HepG2 (cell line): ENCODE measurements around the gene FAM162A. TPM values are rescaled to one million over a fixed set of nuclear protein-coding genes. Genes with fewer than 3 reads are reported as not detected.
A peak's percentile ranks its signal among the peaks of the same experiment; 100 is the strongest.

ENCODE experiments used
- ARID4A ChIP-seq: sonication (generic); formaldehyde crosslinking; IDR thresholded peaks from 2 replicates; pipeline ENCODE4 v1.5.0; 2020; ENCODE audit warnings: mild to moderate bottlenecking, missing genetic modification reagents, borderline replicate concordance
- ASH2L ChIP-seq: fragments of 300-600, 200-600 bp; sonication (generic); IDR thresholded peaks from 2 replicates; pipeline ENCODE4 v1.7.0; 2017; ENCODE audit warnings: low read depth, mild to moderate bottlenecking, moderate library complexity, mixed read lengths, low read length; ENCODE audit not compliant: insufficient read length
- CENPX ChIP-seq: sonication (generic); formaldehyde crosslinking; IDR thresholded peaks from 2 replicates; pipeline ENCODE4 v1.9.0; 2021; ENCODE audit warnings: mild to moderate bottlenecking, missing genetic modification reagents, moderate library complexity
- E2F2 ChIP-seq: sonication (generic); formaldehyde crosslinking; IDR thresholded peaks from 2 replicates; pipeline ENCODE4 v1.4.0; 2020; ENCODE audit warnings: missing genetic modification reagents, borderline replicate concordance
- FOXJ3 ChIP-seq: sonication (generic); formaldehyde crosslinking; IDR thresholded peaks from 2 replicates; pipeline ENCODE4 v1.4.0; 2020; ENCODE audit warnings: missing genetic modification reagents, mild to moderate bottlenecking, borderline replicate concordance
- MLX ChIP-seq: IDR thresholded peaks from 2 replicates; pipeline ENCODE4 v1.6.1; 2016
- MYC ChIP-seq: sonication (generic); formaldehyde crosslinking; IDR thresholded peaks from 2 replicates; pipeline ENCODE4 v1.9.0; 2021; ENCODE audit warnings: missing genetic modification reagents, borderline replicate concordance
- SALL1 ChIP-seq: sonication (generic); formaldehyde crosslinking; IDR thresholded peaks from 2 replicates; pipeline ENCODE4 v1.8.0; 2022; ENCODE audit warnings: mild to moderate bottlenecking, missing genetic modification reagents
- SCMH1 ChIP-seq: sonication (generic); formaldehyde crosslinking; IDR thresholded peaks from 2 replicates; pipeline ENCODE4 v1.9.0; 2021; ENCODE audit warnings: missing genetic modification reagents, mild to moderate bottlenecking, borderline replicate concordance
- SNAPC2 ChIP-seq: sonication (generic); formaldehyde crosslinking; IDR thresholded peaks from 2 replicates; pipeline ENCODE4 v1.8.1; 2022; ENCODE audit warnings: mild to moderate bottlenecking, missing genetic modification reagents
- STAT6 ChIP-seq: sonication (generic); formaldehyde crosslinking; IDR thresholded peaks from 2 replicates; pipeline ENCODE4 v1.4.0; 2020; ENCODE audit warnings: missing genetic modification reagents, mild to moderate bottlenecking, borderline replicate concordance
- U2AF2 ChIP-seq: fragments of 200-400 bp; formaldehyde crosslinking; IDR thresholded peaks from 2 replicates; pipeline ENCODE4 v1.6.1; 2017; ENCODE audit warnings: low read depth, mild to moderate bottlenecking, low read length
- ZFP1 ChIP-seq: IDR thresholded peaks from 2 replicates; pipeline ENCODE4 v1.6.1; 2016
- ZNF264 ChIP-seq: sonication (generic); formaldehyde crosslinking; IDR thresholded peaks from 2 replicates; pipeline ENCODE4 v1.4.0; 2020; ENCODE audit warnings: missing genetic modification reagents
- ZNF362 ChIP-seq: sonication (generic); formaldehyde crosslinking; IDR thresholded peaks from 2 replicates; pipeline ENCODE4 v1.4.0; 2020; ENCODE audit warnings: missing genetic modification reagents, mild to moderate bottlenecking, borderline replicate concordance
- ZNF839 ChIP-seq: sonication (generic); formaldehyde crosslinking; IDR thresholded peaks from 2 replicates; pipeline ENCODE4 v1.4.0; 2020; ENCODE audit warnings: missing genetic modification reagents, mild to moderate bottlenecking, borderline replicate concordance
- polyA plus RNA-seq, 8 experiments: library from polyadenylated mRNA; depleted of rRNA in 3 of 8; stranded (reverse) in 7 of 8; unstranded in 1 of 8; fragments of >200 nt; fragmentation: Illumina TruSeq in 4 of 8; extraction: Trizol in 4 of 8; gene quantifications; 2 replicates each; pipeline versions ENCODE4 v1.2.1 to v1.2.3, GENCODE V29; 2011 to 2016; ENCODE audit warnings: low read depth in 4 of 8, missing spikeins in 1 of 8, mixed read lengths in 1 of 8; ENCODE audit not compliant: insufficient read depth in 1 of 8
- total RNA-seq, 5 experiments: library from RNA; depleted of rRNA; stranded (reverse); fragments of >200 nt; fragmentation: Illumina TruSeq; extraction: Trizol; gene quantifications; 2 replicates each; pipeline ENCODE4 v1.2.3, GENCODE V29; 2016; ENCODE audit warnings: low read depth in 1 of 5

Gene FAM162A
- total and polyA plus RNA-seq, 2 of the 13 experiments (the other 11 are each of a cell fraction or from before 2014, with no cell fraction given) = 115 to 155 TPM

- TF ChIP-seq ARID4A (CRISPR knock-in tag) (peak; percentile 76; the same call in 1 of the 2 replicates), STAT6 (CRISPR knock-in tag) (no peak), ASH2L (peak; percentile 98), MYC (CRISPR knock-in tag) (peak; percentile 91), ZFP1 (CRISPR knock-in tag) (no peak), E2F2 (CRISPR knock-in tag) (peak; percentile 69; the same call in 1 of the 2 replicates), CENPX (no peak), ZNF264 (CRISPR knock-in tag) (no peak), ZNF839 (CRISPR knock-in tag) (no peak), U2AF2 (no peak), FOXJ3 (CRISPR knock-in tag) (no peak; the same call in 1 of the 2 replicates), SNAPC2 (CRISPR knock-in tag) (peak; percentile 70; the same call in 1 of the 2 replicates), SCMH1 (CRISPR knock-in tag) (no peak), MLX (CRISPR knock-in tag) (0 out of 2 replicates have a peak, but pooled peaks have one; percentile 45), SALL1 (CRISPR knock-in tag) (peak; percentile 87), ZNF362 (CRISPR knock-in tag) (peak; percentile 55; the same call in 1 of the 2 replicates)
Measured at GRCh38 chr3:122382888-122383666, 905 bp upstream of the FAM162A start, which contains the start of gene MIX23 (continued).
